ENCODE data around the gene MIER3.

Gene MIER3

DNA sequence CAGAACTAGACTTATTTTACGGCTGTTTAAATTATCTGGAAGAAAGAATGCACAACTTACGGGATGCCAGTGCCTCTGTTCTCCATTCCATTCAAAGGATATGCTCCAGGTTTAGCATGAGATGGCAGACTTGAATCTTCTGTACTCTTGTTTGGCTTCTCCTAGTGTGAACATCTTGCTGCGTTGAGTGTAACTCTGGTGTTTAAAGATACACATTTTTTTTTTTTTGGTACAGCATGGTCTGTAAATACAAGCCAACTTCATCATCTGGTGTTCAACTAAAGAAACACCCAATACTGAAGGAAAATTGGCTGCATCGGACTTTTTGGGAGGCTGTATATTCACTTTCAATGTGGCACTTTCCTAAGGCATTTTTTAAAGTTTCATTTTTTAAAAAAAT, 7.4 kb upstream of the MIER3 start:
- DNase-seq = no peak

GRCh38 chr5:56958595-56958994, 6.7 kb upstream of the MIER3 start:
- no peak for DNase-seq

- no peak for DNase-seq
Measured at GRCh38 chr5:56954262-56954661, 2.3 kb upstream of the MIER3 start.

- DNase-seq = peak; percentile 1 to 54
Measured at GRCh38 chr5:56951126-56951945, 587 bp downstream of the MIER3 start.

DNA sequence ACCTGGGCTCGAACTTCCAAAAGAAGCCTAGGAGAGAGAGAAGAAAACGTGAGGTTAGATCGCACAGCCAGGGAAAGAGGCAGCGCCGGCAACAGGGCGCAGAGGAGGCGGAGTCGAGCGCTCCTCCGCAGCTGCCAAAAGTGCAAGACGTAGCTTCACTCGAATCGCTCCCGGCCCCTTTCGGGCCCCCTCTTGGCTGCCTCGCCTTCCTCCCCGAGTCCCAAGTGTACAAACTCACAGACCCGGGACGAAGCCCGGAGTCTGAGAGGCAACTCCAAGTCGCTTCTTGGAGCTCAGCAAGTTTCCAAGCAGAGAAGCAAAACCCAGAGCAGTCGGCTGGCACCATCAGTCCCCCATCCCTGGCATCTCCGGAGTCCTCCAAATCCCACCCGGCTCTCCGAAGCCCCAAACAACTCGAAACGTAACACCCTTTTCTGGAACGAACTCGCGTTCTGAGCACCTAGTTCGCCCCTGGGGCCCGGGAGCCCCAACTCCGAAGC, 1.2 kb downstream of the MIER3 start:
- DNase-seq = peak in 1 of 2 experiments; percentile 50

- DNase-seq = no peak
Measured at GRCh38 chr5:56947052-56947451, 4.9 kb downstream of the MIER3 start.

DNA sequence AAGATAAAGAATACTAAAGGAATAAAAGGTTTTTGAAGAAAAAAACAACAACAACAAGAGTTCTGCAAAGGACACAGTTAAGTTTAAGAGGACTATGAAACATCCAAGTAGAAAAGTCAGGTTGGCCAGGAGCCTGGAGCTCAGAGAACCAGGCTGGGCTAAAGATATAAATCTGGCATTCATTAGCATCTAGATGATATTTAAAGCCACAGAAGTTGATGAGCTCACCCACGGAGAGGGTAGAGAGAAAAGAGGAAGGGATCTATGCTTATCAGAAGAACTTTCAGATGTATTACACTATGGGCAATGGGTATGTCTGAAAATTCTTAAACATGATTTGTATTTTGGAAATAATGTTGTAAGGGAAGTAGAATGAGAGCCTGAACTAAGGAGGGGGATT, 9.9 kb downstream of the MIER3 start:
- no peak for DNase-seq

DNA sequence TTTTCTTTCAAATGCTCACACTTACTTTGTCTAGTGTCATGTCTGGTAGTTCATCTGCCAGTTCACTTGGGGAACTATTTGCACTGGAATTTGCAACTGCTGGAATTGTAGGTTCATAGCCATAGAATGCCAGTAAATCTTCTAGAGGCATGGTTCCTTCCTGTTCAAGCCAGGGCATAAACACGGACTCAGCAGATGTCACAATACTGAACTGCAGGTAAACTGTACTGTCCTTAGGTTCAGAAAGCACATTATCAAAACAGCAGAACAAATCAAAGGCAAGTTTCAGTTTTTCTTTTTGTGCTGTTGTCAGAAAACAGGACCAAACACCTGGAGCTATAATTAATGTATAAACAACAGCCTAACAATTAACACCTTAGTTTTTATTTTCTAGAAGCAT, 13.1 kb downstream of the MIER3 start:
- DNase-seq = no peak

GRCh38 chr5:56934325-56934724, 17.6 kb downstream of the MIER3 start:
- no peak for DNase-seq

GRCh38 chr5:56922922-56923321, 29.0 kb downstream of the MIER3 start:
- DNase-seq = no peak

DNA sequence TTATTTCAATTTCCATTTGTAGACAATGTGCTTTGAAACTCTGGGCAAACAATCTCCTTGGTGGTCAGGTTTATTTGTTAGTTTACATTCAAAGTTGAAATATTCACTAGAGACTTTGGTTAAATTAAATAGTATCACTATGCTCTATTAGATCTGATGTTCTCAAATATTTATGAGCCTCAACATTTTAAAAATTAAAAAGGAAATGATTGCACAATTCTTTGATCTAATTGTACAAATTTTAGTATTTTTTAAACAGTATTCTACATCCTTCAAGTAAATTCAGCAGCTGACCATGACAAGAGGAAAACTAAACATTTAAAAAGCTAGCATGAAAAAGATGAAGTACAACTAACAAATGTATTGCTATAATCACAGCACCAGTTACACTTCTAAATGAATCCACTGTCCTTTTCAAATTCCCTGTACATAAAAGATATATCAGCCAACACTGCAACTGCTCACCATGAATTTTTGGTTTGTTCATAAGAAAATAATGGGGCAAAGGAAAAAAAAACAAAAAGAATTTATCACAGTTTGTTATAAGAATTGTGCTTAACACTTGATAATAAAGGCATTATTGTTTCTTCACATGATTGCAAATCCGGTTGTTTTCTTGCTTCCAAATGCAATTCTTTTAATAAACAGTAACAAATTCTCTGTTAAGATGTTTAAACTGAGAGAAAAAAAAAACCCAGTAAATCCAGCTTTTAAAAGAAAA, 31.8 kb downstream of the MIER3 start:
- no peak for DNase-seq

- DNase-seq = no peak
Measured at GRCh38 chr5:56918054-56918453, 33.9 kb downstream of the MIER3 start.

- no peak for DNase-seq
Measured at GRCh38 chr5:56917534-56917933, 34.4 kb downstream of the MIER3 start.

DNA sequence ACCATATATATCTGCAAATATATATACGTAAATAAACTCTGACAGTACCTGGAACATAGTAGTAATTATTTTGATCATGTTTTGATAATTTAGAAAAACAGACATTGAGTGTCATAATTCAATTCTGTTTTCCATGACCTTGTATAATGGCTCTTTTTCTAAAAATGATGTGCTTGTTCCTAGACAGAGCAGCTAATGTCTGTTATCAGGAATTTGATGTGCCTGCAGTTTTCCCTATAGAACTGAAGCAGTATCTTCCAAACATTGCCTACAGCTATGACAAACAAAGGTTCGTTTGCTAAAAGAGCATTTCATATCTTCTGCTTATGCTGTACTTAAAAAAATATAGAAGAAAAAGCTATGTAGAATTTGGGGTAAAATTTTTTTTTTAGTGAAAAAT, 37.2 kb downstream of the MIER3 start:
- DNase-seq = no peak

DNA sequence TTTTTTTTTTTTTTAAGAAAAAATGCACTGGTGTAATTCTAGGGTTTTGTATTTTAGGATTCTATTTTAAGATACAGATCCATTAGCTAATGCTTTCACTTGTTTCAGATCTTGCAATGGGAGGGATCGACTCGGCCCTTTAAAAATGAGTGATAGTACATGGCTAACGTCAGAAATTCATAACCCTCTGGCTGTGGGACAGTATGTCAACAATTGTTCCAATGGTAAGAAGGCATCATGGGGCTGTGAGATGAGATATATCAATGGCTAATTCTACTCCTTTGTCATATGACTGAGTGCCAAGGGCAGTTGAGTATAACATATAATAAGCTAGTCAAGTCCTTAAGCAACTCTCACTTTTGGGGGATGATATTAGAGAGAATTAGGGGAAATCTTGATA, 38.2 kb downstream of the MIER3 start:
- DNase-seq = no peak

- peak in 1 of 2 experiments; percentile 67 for DNase-seq
Measured at GRCh38 chr5:56910210-56910965, 41.5 kb downstream of the MIER3 start.

- DNase-seq = peak; percentile 81 to 96
Measured at GRCh38 chr5:56909294-56910209, 42.4 kb downstream of the MIER3 start, which contains the start of gene SETD9. Gene SETD9 (plus strand): TSS chr5:56909596. CDS start chr5:56909646, 50 bp downstream.

GRCh38 chr5:56908942-56909293, 43.0 kb downstream of the MIER3 start:
- no peak for DNase-seq

DNA sequence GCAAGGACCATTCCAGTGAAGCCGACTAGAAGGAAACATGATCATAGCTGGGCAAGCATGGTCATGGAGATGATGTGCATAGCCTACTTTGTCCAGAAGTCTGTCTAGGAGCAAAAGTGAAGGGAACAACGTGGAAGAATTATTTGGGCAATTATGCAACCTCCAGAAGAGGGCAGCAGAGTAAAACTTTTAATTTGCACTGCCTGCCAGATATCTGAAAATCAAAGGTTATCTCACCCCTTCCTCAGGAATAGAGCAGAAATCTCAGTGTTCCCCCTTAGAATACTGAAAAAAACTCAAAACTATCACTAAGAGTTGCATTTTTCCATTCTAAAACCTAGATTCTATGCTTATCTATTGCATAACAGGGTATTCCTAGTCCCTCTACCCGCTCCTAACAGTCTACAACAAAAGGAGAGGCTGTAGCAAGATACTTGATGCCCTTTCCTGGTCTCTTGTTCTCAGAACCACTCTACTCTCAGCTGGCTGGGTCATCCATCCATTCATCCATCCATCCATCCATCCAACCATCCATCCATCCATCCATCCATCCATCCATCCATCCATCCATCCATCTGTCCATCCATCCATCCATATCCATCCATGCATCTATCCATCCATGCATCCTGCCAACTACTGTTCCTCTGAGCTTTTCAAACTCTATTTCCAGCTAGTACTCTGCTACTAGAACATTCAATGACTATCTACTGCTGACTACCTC, 50.9 kb downstream of the MIER3 start:
- DNase-seq = peak in 1 of 2 experiments; percentile 49

GRCh38 chr5:56900395-56900794, 51.5 kb downstream of the MIER3 start:
- no peak for DNase-seq

GRCh38 chr5:56898213-56898612, 53.7 kb downstream of the MIER3 start:
- no peak for DNase-seq

DNA sequence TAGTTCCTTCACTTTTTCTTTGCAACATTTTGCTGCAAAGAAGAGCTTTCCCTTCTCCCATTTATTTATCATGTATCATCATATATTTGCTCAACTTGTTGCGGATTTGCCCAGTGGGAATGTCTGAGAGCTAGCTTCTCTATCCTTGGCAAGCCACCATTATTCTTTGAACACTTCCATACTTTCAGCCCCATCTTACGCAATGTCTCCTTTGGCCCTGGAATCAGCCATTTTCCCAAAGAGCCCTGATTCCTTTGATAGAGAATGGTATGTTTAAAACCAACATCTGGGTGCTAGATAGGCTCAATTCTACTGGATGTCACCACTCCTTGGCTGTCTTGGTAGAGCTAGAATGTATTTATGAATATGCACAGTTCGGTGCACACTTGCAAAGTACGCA, 55.2 kb downstream of the MIER3 start:
- no peak for DNase-seq

Measured in NCI-H526 (cell line).